NB4 (cell line): Measurements from ENCODE around the gene TMEM109.

Source experiments
- DNase-seq: peaks from one replicate; pipeline ENCODE4 v3.0.0; 2010; ENCODE audit warnings: low read depth
- H3K4me3 ChIP-seq: one replicate; pipeline ENCODE4 v1.5.1; 2011; ENCODE audit warnings: mild to moderate bottlenecking, low read depth, low read length, moderate library complexity
- CTCF ChIP-seq: IDR thresholded peaks from one replicate; pipeline ENCODE4 v1.5.1; 2012; ENCODE audit warnings: low read depth, low read length
- MYC ChIP-seq: IDR thresholded peaks from 2 replicates; pipeline ENCODE4 v1.6.1; 2011; ENCODE audit warnings: low read depth, low read length
- POLR2A ChIP-seq: IDR thresholded peaks from 2 replicates; pipeline ENCODE4 v1.6.1; 2011; ENCODE audit warnings: mild to moderate bottlenecking; ENCODE audit not compliant: insufficient read length; ENCODE audit errors: extremely low read depth
- TF ChIP-seq, protein P1 (sequence below): IDR thresholded peaks from 2 replicates; pipeline ENCODE4 v1.6.1; 2011; ENCODE audit warnings: low read depth, low read length

Gene TMEM109

GRCh38 chr11:60868682-60869450, 45.1 kb upstream of the TMEM109 start:
- DNase-seq = no peak
- TF ChIP-seq, protein P1, sequence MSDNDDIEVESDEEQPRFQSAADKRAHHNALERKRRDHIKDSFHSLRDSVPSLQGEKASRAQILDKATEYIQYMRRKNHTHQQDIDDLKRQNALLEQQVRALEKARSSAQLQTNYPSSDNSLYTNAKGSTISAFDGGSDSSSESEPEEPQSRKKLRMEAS = no peak
- TF ChIP-seq POLR2A (no peak), CTCF (no peak), MYC (no peak)
- H3K4me3 ChIP-seq = no peak overlapping the region

- no peak overlapping the region for H3K4me3 ChIP-seq
- no peak for DNase-seq
- no peak for TF ChIP-seq CTCF
These were observed 44.5 kb upstream of the TMEM109 start for GRCh38 chr11:60869451-60869825.

DNA sequence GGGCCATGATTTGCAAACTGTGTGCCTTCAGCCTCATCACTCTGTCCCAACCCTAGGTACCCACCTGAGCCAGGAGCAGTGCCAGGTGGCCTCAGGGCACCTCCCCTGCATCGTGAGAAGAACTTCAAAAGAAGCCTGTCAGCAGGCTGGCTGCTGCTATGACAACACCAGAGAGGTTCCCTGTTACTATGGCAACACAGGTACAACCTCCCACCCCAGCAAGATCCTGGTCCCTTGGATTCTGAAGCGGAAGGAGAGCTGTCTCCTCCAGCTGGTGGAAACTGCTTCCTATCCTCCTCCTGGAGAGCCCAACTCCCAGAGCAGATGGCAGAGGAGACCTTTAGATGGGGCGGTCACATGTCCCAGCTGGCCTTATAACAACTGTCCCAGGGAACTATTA, 43.7 kb upstream of the TMEM109 start:
- no peak for DNase-seq
- H3K4me3 ChIP-seq = no peak overlapping the region
- TF ChIP-seq, protein P1 = no peak
- TF ChIP-seq POLR2A (no peak), CTCF (no peak), MYC (no peak)

DNA sequence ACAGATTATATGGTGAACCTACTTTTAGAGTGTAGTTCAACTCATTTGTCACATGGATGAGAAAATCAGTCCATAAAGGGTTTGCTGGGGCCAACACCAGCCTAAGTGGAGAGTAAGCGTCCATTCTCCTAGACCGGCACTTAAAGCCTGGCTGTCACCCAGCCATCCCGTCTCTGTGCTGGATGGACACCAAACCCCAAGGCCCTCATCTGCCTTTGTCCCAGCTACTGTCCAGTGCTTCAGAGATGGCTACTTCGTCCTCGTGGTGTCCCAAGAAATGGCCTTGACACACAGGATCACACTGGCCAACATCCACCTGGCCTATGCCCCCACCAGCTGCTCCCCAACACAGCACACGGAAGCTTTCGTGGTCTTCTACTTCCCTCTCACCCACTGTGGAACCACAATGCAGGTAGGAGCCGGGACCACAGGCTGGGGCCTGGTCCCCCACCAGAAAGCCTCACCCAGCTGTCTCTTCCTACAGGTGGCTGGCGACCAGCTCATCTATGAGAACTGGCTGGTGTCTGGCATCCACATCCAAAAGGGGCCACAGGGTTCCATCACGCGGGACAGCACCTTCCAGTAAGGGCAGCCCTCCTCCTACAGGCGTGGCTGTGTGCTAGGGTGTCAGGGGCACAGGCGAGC, 43.1 kb upstream of the TMEM109 start:
- no peak overlapping the region for H3K4me3 ChIP-seq

GRCh38 chr11:60871378-60872061, 42.4 kb upstream of the TMEM109 start:
- no peak overlapping the region for H3K4me3 ChIP-seq
- peak; percentile 27 for DNase-seq
- TF ChIP-seq, protein P1 = no peak
- TF ChIP-seq CTCF (no peak), MYC (no peak), POLR2A (no peak)

More for the DNA sequence above, 43.1 kb upstream of the TMEM109 start:
- TF ChIP-seq MYC (no peak), POLR2A (no peak), CTCF (no peak)
- TF ChIP-seq, protein P1 = no peak
- DNase-seq = no peak
